ENCODE data around the gene MYH4. TPM values are rescaled to one million over a fixed set of nuclear protein-coding genes. Genes with fewer than 3 reads are reported as not detected.

The MYH4 gene
- total RNA-seq, 1 donor from 2014 or later: not detected

DNA sequence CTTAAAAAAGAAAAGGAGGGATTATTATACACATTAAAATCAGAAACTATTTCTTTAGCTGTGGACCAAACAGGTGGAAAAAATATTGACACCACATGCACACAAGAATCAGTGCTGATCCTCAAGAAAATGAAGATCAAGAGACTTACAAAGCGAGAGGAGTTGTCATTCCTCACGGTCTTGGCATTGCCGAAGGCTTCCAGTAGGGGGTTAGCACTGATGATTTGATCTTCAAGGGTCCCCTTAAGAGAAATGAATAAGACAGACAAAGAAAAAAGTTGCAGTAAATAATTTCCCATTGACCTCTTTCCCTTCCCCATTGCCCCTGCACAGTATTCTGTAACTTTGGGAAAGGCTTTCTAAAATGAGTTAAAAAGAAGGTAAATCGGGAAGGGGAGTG, 6.0 kb downstream of the MYH4 start:
- Mint-ChIP-seq H3K4me3 (ENCODE audit: unreplicated experiment) (no peak overlapping the region), H3K27ac (ENCODE audit: unreplicated experiment) (no peak overlapping the region), H3K27me3 (ENCODE audit: low read depth, unreplicated experiment) (peaks cover 3% of the 10 kb centered on the region), H3K4me1 (ENCODE audit: low read depth, unreplicated experiment) (no peaks in the 10 kb centered on the region), H3K36me3 (ENCODE audit: low read depth, unreplicated experiment) (no peaks in the 10 kb centered on the region), H3K9me3 (ENCODE audit: unreplicated experiment) (no peaks in the 10 kb centered on the region)
- Histone ChIP-seq H3K27ac (ENCODE audit: low read depth, low read length) (no peak overlapping the region), H4K20me1 (ENCODE audit: insufficient read depth, low read length) (no peaks in the 10 kb centered on the region), H3K27me3 (ENCODE audit: insufficient read depth, low read length) (no peaks in the 10 kb centered on the region), H3K4me2 (ENCODE audit: low read length) (no peak overlapping the region), H3K4me1 (ENCODE audit: insufficient read depth, low read length) (no peaks in the 10 kb centered on the region), H3K4me3 (ENCODE audit: insufficient read depth, low read depth, low read length) (no peak overlapping the region), H3K79me2 (ENCODE audit: insufficient read depth, low read length) (no peaks in the 10 kb centered on the region), H3K9me3 (ENCODE audit: insufficient read depth, low read depth, low read length) (peaks cover 4% of the 10 kb centered on the region), H2AFZ (ENCODE audit: low read depth, low read length) (no peak overlapping the region), H3K9ac (ENCODE audit: low read length) (no peak overlapping the region), H3K36me3 (ENCODE audit: insufficient read depth, low read length) (no peaks in the 10 kb centered on the region)
- DNase-seq (ENCODE audit: low read depth) (no peak), FAIRE-seq (no peak)
- TF ChIP-seq EZH2 (IDR thresholded peaks at IDR 0.05; ENCODE audit: insufficient read depth, low read length): no peak
- TF ChIP-seq, protein P1, sequence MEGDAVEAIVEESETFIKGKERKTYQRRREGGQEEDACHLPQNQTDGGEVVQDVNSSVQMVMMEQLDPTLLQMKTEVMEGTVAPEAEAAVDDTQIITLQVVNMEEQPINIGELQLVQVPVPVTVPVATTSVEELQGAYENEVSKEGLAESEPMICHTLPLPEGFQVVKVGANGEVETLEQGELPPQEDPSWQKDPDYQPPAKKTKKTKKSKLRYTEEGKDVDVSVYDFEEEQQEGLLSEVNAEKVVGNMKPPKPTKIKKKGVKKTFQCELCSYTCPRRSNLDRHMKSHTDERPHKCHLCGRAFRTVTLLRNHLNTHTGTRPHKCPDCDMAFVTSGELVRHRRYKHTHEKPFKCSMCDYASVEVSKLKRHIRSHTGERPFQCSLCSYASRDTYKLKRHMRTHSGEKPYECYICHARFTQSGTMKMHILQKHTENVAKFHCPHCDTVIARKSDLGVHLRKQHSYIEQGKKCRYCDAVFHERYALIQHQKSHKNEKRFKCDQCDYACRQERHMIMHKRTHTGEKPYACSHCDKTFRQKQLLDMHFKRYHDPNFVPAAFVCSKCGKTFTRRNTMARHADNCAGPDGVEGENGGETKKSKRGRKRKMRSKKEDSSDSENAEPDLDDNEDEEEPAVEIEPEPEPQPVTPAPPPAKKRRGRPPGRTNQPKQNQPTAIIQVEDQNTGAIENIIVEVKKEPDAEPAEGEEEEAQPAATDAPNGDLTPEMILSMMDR (IDR thresholded peaks at IDR 0.05; ENCODE audit: insufficient read depth, low read depth, low read length): no peak

DNA sequence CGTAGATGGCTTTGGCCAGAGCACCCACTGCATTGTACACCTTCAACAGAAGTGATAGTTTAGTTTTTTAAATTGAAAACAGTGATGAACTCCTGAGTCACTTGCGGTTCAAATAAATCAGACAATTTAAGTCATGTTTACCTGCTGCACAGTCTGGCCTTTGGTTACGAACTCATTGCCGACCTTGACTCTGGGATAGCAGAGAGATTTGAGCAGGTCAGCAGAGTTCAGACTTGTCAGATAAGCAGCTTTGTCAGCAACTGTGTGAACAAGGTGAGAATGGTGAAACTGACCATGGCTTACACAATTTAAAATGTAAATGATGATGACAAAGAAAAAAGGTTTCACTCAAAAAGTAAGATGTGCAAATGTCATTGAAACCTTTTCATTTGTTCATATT, 9.3 kb downstream of the MYH4 start:
- no peak for FAIRE-seq
- Histone ChIP-seq H3K27ac (ENCODE audit: low read depth, low read length) (no peak overlapping the region), H3K4me3 (ENCODE audit: insufficient read depth, low read depth, low read length) (no peak overlapping the region), H3K27me3 (ENCODE audit: insufficient read depth, low read length) (no peaks in the 10 kb centered on the region), H3K9ac (ENCODE audit: low read length) (no peak overlapping the region), H3K4me2 (ENCODE audit: low read length) (no peak overlapping the region), H3K79me2 (ENCODE audit: insufficient read depth, low read length) (no peaks in the 10 kb centered on the region), H3K9me3 (ENCODE audit: insufficient read depth, low read depth, low read length) (peaks cover 4% of the 10 kb centered on the region), H3K4me1 (ENCODE audit: insufficient read depth, low read length) (no peaks in the 10 kb centered on the region), H2AFZ (ENCODE audit: low read depth, low read length) (no peak overlapping the region), H4K20me1 (ENCODE audit: insufficient read depth, low read length) (no peaks in the 10 kb centered on the region), H3K36me3 (ENCODE audit: insufficient read depth, low read length) (no peaks in the 10 kb centered on the region)
- TF ChIP-seq, protein P1 (IDR thresholded peaks at IDR 0.05; ENCODE audit: insufficient read depth, low read depth, low read length): no peak
- no peak for TF ChIP-seq EZH2 (IDR thresholded peaks at IDR 0.05; ENCODE audit: insufficient read depth, low read length)
- Mint-ChIP-seq H3K9me3 (ENCODE audit: unreplicated experiment) (no peaks in the 10 kb centered on the region), H3K4me1 (ENCODE audit: low read depth, unreplicated experiment) (no peaks in the 10 kb centered on the region), H3K4me3 (ENCODE audit: unreplicated experiment) (no peak overlapping the region), H3K36me3 (ENCODE audit: low read depth, unreplicated experiment) (no peaks in the 10 kb centered on the region), H3K27me3 (ENCODE audit: low read depth, unreplicated experiment) (peaks cover 8% of the 10 kb centered on the region), H3K27ac (ENCODE audit: unreplicated experiment) (no peak overlapping the region)
- no peak for DNase-seq (ENCODE audit: low read depth)

DNA sequence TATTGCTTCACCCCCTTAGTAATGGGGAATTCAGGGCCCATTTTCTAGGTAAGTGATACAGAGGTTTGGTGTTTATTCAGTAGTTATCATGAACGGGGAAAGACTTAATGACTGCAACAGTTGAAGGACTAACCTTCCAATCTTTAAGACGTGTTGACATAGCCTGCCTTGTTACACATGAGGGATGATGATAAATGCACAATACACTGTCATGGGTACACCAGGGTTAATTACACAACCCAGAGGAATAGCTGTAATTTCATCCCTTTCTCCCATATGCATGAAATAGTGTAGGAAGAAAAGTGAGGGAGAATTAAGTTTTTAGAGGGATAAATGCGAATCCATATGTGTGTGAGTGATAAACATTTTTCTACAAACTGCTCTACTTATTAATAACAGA, 10.7 kb downstream of the MYH4 start:
- Histone ChIP-seq H3K36me3 (ENCODE audit: insufficient read depth, low read length) (no peaks in the 10 kb centered on the region), H2AFZ (ENCODE audit: low read depth, low read length) (no peak overlapping the region), H3K79me2 (ENCODE audit: insufficient read depth, low read length) (no peaks in the 10 kb centered on the region), H4K20me1 (ENCODE audit: insufficient read depth, low read length) (no peaks in the 10 kb centered on the region), H3K4me1 (ENCODE audit: insufficient read depth, low read length) (no peaks in the 10 kb centered on the region), H3K4me3 (ENCODE audit: insufficient read depth, low read depth, low read length) (no peak overlapping the region), H3K27ac (ENCODE audit: low read depth, low read length) (no peak overlapping the region), H3K4me2 (ENCODE audit: low read length) (no peak overlapping the region), H3K9ac (ENCODE audit: low read length) (no peak overlapping the region), H3K27me3 (ENCODE audit: insufficient read depth, low read length) (no peaks in the 10 kb centered on the region), H3K9me3 (ENCODE audit: insufficient read depth, low read depth, low read length) (peaks cover 4% of the 10 kb centered on the region)
- no peak for TF ChIP-seq EZH2 (IDR thresholded peaks at IDR 0.05; ENCODE audit: insufficient read depth, low read length)
- TF ChIP-seq, protein P1 (IDR thresholded peaks at IDR 0.05; ENCODE audit: insufficient read depth, low read depth, low read length): no peak
- no peak overlapping the region for H3K27ac Mint-ChIP-seq (ENCODE audit: unreplicated experiment)
- H3K36me3 Mint-ChIP-seq (ENCODE audit: low read depth, unreplicated experiment): no peaks in the 10 kb centered on the region
- no peak overlapping the region for H3K4me3 Mint-ChIP-seq (ENCODE audit: unreplicated experiment)
- no peaks in the 10 kb centered on the region for H3K4me1 Mint-ChIP-seq (ENCODE audit: low read depth, unreplicated experiment)
- FAIRE-seq: no peak
- peaks cover 8% of the 10 kb centered on the region for H3K27me3 Mint-ChIP-seq (ENCODE audit: low read depth, unreplicated experiment)
- no peak for DNase-seq (ENCODE audit: low read depth)
- no peaks in the 10 kb centered on the region for H3K9me3 Mint-ChIP-seq (ENCODE audit: unreplicated experiment)

Data from astrocyte (in vitro differentiated cells and primary cell).